COLO668 (cell line): ENCODE data around the gene OPCML.
A peak's percentile ranks its signal among the peaks of the same experiment; 100 is the strongest.

ENCODE experiments used
- DNase-seq: peaks from one replicate; lab custom pipeline; 2025; ENCODE audit not compliant: unreplicated experiment; lab: John Stamatoyannopoulos, UW

OPCML gene

DNA sequence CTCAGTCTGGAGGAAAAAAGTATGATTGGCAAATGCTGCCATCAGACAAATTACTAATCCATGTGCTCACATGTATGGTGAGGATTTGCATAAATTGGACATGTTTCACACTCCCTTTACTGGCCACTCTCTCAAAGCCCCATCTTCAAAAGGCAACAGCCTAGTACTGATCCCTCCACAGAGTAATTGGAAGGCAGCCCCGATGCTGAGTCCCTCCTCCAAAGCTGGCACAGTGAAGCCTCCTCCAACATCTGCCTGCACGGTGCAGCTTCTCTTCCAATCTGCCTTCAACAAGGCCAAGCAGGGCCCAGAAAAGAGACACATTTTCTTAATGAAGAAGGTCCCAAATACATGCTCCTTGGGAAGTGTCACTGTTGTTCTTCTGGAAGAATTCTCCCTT is 350.6 kb downstream of the OPCML start:
- no peak for DNase-seq

DNA sequence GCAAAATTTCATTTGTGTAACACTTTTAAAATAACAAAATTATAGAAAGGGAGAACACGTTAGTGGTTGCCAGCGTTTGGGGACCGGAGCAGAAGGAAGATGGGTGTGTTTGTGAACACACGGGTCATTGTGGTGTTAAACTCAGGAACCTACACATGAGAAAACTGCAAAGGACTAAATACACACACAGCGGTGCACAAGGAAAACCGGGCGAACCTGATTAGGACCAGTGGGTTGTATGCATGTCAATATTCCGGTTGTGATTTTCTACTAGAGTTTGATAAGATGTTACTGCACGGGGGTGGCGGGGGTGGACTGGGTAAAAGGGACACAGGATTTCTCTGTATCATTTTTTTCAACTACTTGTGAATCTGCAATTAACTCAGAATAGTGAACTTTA is 351.2 kb downstream of the OPCML start:
- DNase-seq, result no peak

DNA sequence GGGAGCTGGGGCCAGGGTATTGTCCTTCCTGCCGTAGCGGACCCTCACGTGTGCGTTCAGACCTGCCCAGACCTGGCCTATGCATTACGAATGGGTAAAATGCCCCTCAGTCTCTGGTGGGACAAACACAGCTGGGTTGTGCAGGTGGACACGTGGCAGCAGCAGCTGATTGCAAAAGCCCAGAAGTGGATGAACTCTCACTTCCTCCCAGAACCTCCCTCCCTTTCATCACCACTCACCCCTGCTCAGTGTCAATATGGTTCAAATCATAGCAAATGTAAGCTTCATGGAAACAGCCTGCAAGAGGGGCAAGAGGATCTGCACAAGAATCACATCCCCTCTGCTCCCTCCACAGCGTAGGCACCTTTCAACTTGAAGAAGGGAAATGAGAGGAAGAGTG is 352.1 kb downstream of the OPCML start:
- no peak for DNase-seq

DNA sequence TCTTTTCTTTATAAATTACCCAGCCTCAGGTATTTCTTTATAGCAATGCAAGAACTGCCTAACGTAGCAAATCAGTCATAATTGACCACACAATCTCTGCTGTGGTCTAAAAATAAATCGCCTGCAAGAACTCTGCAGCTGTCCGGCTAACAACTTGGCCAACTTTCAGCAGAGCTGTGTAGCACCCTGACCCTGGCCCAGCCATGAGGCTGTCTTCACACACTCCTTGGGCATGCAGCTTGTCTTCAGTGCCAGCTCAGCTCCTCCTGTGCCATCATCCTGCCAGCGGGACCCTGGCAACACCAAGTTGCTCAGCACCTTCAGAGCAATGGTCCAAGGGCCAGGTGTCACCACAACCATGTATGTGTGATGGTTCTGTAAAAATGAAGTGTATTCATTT is 355.6 kb downstream of the OPCML start:
- no peak for DNase-seq

DNA sequence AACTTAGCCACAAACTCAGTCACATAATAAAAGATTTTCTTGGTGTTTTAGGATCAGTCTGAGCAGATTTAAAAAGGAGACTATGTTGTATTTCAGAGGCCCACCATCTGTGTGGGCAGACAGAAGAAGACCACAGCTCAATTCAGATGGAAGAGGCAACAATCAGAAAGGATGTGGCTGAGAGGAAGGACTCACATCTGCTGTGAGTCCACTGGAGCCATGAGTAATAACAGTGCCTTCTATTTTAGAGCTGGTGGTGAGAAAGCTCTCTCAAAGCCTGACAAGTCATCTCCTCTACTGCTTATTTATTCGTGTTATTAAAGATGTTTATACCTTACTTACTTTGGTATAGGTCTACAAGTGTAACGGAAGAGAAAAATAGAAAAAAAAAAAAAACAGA is 357.2 kb downstream of the OPCML start:
- no peak for DNase-seq

DNA sequence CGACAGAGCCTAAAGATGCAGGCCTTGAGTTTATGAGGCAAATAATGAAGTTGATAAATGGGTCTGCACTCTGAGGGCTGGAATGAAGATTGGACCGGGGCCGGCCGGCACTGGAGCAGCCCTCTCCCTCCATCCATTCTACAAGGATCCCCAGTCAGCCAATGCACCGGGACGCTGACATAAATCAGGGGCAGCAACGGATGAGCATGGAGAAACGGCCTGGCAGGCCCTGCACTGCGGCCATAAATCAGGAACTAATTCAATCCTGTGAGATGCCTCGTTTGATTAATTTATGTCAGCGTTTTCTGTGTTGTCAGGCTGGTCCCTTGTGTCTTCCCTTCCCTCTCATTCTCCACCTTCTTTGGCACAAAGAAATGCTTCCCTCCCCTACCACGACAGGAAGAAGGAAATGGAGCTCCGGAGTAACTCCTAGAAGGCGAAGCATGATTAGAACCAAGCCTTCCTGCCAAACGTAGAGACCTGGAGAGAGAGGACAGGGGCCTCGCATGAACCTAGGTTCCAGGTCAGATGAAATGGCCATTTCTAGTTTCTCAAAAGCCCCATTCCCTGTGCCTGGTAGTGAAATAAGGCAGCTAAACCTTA is 358.4 kb downstream of the OPCML start:
- DNase-seq, result no peak

DNA sequence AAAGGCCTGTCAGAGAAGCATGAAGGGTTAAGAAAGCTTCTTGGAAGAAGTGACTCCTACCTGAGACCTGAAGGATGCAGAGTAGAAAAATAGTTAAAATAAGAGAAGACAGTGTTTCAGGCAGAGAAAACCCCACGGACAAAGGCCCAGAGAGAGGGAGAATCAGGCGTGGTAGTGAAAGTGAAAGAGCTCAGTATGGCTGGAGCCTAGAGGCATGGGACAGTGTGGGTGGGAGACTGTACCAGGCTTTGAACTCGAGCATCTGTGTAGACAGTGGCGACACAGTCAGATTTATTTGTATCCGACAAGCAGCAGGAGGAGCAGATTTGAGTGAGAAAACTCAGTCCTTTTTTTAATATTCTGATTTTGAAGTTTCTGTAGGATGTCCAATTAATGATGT is 360.0 kb downstream of the OPCML start:
- no peak for DNase-seq

DNA sequence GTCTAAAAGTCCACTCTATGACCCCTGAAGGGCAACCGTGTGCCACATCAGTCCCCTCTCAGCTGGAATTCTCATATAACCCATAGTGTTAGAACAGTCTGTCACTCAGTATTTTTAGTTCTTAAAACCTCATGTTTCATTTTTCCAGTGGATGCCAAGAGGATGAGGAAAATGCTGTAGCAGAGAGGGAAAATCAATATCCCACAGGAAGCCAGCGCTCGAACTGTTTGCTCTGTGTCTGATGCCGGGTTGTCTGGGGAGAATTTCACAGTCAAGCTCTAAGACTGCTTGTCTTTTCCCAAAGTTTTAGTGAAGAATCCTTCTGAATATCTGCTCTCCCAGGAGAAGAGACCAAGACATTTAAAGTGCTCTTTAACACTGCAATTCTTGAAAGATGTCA is 360.9 kb downstream of the OPCML start:
- DNase-seq, result no peak

DNA sequence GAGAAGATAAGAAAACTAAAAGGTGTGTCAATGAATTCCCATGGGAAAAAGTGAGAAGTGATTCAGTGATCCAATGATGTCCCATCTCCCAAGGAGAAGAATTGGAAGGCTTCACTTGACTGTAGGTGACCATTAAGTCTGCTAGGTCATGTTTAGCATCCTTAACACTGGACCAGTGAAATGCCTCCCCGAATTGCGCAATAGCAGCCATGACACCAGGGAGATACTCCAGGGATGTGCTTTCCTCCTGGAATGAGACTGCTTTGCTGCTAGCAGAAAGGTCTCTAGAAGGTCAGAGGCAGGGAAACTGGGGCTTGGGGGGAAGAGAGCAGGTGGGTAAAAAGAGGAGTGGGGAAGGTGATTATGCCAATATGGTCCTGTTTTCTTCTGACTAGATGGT is 364.3 kb downstream of the OPCML start:
- no peak for DNase-seq

DNA sequence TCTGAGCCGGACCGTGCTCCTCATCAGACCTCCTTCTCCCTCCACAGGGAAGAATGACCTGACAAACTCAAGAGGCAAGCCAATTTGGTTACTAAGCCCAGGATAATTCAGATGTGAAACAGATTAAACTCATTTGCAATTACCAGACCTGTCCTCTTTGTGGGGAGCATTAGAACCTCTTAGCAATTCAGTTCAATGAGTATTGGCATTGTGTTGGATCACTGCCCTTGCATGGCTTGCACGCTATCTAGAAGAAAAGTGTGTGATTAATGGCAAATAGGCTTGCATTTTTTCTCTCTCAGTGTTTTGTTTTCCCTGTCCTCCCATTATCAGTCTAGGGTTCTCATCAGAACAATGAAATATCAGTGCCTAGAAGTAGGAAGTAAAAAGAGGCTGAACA is 365.6 kb downstream of the OPCML start:
- no peak for DNase-seq

DNA sequence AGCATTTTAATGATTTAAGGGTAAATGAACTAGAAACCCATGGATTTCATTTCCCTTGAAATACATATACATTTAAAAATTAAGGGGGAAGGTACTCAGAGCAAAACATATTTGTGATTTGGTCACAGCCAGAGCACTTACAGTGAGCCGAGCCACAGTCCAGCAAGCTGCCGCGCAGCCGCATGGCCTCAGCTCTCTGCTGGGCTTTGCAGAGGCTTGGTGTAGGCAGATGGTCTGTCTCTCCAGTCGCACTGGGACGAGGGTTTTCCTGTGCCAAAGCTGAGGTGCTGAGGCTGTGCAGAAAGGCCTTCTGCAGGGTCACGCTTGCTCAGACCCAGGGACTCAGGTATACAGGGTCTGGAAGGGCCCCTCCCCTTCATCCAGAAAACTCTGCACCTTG is 367.3 kb downstream of the OPCML start:
- DNase-seq, result no peak

DNA sequence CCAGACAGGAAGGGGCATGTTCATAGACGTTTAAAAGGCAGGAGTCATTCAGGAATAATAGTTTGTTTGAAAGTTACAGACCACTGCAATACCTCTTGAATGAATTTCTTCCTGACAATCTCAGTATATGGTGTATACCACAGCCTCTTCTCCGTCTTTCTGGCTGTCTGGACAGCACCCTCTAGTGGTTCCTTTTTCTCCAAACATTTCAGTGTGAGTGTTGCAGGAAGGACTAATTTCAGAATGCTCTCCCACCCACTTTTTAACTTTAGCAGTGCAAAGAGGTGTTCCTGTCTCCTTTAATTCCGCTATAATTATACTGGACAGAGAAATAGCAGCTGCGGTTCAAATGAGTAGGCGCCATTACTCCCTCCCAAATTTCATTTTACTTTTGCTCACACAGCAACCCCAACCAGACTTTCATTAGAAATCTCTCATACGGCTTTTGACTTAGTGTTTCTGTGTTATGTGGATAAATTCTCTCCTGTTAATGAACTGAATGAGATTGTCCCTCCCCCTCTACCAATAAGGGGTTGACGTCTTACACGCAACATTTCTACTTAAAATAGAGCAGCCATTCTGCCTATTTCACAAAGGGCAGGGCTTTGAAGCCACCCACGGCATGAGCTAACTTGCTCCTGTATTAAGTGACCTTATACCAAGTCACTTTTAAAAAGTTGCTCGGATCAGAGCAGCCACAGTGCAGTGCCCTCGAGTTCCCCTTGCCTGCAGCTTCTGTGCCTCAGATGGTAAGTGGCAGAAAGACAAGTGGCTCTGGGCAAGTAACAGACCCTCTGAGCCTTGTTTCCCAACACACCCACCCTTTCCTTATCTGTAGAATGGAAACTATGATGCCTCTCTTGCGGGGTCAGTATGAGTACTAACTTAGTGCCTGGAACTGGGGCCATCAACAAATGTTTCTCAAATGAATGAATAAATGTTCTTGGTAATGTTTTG is 368.6 kb downstream of the OPCML start:
- DNase-seq, result peak; percentile 6

DNA sequence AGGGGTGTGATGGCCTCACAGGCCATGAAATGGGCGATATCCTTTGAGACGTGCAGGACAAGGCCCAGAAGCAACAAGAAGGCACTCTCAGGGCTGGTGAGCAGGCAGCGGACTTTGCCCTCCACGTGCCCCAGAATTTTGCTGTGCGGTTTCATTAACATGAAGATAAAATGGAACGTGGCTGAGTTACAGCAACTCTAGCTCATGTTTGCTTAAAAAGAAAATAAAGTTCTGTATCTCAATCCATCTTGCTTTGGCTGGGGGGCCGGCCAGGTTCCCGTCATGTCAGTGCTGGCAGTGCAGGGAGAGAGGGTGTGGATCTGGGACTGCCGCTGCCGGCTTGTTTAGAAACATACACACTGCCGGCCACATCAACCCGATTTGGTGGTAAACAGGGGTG is 370.1 kb downstream of the OPCML start:
- DNase-seq, result no peak

DNA sequence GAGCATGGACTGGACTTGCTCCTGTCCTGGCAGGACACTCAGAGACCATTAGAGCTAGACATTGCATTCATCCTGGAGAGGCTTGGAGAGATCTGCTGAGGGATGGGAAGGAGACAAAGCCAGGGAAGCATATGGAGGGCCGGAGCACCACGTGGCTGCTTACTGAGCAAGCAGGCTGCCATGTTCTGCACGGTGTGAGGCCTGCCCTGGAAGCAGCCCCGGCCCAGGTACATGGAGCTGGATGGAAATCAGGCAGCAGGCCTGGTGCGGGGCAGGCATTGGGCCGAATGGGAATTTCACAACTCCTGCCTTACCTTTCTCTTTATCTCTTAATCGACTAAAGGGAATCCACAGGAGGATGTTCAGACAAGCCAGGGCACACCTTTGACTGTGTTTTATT is 371.5 kb downstream of the OPCML start:
- no peak for DNase-seq

DNA sequence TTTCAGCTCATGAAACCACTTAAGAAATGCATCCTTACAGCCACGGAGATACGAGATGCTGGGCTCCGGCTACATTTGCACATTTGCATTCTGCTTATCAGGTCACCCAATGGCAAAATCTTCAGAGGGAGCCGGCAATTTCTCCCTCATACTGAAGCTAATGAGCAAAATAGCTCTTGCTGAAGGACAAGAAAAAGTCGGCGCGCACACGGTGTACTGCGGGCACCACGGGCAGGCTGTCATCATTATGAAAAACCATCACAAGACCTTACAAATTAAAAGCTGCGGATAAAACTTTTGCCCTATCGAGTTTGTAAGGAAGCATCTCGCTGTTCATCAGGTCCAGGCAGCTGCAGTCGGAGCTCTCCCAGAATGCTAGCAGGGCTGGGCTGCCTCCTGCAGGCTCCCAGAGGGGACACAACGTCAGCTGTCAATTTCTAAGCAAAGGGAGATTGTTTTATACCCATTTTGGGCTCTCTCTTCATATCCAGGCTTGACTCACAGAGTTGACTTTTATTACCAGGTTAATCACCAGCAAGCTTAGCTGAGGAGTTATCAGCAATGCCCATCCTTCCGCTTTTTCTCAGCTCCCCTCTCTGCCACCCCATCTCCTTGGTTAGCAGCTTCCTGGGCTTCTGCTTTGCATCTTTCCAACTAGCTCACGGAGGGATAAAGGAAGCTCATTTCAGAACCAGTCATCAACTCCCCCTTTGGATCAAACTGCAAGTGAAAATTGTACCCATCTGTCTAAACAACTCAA is 375.1 kb downstream of the OPCML start:
- no peak for DNase-seq

DNA sequence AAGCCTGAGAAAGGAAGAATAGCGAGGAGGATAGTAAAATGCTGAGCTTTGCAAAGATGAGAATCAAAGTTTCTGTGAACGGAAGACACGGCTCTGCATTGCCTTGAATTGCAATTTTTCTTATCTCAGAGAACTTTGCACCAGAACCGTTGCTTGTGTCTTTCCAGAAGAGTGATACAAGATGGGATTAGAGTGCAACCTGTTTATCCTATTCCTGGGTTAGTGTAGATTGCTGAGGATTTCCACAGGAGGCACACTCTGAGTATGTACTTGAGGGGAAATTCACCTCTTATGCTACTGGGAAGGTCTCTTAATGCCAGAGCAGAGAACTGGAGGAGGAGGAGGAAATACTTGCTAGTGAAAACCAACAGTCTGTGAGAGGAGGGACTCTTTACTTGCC is 377.5 kb downstream of the OPCML start:
- no peak for DNase-seq

DNA sequence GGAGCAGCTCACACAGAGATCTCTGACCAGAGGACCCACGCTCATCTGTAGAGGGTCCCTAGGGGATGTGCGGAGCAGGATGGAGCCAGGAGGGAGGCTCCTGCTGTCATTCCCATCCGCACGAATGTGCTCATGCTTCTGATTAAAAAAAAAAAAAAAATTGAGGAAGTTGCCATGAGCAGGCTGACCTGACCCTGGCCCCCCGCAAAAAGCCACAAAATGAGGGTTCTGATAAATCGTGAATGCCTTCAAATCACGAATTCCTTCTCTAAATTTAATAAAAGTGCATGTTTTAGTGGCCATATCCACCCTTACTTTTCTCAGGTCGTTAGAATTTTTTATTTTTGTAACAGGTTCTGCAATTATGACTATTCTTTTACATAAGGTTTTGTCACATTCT is 378.2 kb downstream of the OPCML start:
- DNase-seq, result no peak

DNA sequence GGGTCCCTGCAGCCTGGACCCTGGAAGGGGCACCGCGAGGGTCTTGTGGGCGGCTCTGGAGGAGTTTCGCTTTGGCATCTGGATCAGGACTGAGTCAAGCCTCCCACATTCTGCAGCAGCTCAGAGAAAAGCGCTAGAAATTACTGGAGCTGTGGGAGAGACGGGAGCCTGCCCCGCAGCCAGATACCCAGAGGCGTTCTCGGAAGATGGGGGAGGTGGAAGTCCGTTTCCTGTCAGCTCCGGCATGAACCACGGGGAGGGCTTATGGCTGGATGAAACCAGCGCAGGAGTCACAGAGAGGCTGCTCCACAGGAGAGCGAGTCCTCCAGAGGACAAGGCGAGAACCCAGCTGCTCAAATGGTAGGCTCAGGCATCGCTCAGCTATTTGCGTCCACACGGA is 379.3 kb downstream of the OPCML start:
- no peak for DNase-seq

DNA sequence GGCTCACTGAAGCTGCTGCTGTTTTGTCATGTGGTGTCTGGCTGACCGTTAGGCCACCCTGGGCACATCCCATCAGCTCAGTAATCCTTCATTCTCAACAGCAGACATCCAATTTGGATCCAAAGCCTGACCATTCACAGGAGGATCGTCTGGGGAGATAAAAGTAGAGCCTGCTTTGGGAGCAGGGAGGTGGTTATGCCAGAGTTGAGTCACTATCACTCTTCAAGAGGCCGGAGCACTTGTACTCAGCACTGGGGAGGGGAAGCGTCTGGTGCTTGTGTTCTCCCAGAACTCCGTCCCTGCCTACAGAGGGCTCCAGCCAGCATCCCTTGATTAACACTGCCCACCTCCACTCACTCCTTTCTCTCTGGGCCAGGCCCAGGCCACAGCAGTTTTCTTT is 382.6 kb downstream of the OPCML start:
- no peak for DNase-seq

DNA sequence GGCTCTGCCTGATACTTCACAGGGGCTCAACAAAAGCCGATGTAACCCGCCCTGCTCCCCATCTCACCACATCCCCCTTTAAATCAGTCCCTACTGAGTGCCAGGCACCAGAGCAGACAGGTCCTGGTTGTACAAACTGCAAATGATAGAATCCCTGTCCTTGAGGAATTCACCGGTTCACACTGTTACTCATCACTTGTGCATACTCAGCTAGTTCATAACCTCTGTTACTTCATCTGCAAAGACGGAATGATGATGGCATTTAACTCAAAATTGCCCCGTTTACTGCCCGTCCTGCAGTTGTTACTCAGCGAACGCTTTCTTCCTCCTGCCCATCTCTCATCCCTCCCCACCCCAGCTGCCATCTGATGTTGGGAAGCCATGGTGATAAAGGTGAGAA is 384.7 kb downstream of the OPCML start:
- no peak for DNase-seq

DNA sequence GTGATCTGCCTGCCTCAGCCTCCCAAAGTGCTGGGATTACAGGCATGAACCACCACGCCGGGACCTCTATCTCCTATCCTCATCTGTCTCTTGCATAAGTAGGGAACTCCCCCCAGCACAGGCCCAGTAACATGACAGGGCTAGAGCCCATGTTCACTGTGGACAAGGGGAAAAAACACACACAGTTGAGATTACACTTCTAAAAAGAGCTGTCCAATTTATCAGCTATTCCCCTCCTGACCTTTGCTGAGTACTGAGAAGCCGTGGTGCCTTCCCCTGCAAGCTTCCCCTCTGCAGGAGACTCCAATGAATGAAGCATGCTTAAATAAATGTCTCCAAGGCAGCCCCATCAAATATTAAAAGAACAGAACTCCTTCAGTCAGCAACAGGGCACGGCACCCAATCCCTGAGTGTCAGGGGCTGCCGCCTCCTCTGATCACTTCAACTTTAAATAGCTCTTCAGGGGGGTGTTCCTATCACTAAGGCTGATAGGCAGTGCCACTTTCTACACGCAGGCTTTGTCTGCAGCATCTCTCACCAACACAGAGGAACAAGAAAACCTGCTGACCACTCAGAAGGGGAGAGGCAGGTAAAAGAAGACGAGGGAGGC is 385.5 kb downstream of the OPCML start:
- DNase-seq, result no peak

DNA sequence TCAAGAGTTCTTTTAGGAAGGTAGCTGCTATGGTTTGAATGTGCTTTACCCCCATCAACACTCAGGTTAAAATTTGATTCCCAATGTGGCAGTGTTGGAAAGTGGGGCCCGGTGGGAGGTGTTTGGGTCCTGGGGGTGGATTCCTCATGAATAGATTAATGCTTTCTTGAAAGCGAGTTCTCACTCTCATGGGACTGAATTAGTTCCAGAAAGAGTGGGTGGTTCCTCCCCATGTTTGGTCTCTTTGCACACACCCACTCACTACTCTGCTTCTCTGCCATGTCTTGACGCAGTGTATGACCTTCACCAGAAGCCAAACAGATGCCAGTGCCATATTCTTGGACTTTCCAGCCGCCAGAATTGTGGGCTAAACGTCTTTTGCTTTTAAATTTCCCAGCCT is 394.4 kb downstream of the OPCML start:
- no peak for DNase-seq
